ENCODE measurements around the gene TPSD1.
"Not testable (repeated sequence)": the region's sequence is repeated elsewhere in the genome, so short reads cannot be mapped to it uniquely, and the experiment has no call there.

Gene TPSD1

GRCh38 chr16:1241081-1241480, 14.8 kb upstream of the TPSD1 start:
- not testable (repeated sequence) for DNase-seq

- not testable (repeated sequence) for DNase-seq
Observed at GRCh38 chr16:1243363-1243762, 12.5 kb upstream of the TPSD1 start.

- not testable (repeated sequence) for DNase-seq
Observed at GRCh38 chr16:1243907-1244850, 11.7 kb upstream of the TPSD1 start.

- no peak for DNase-seq
Observed at GRCh38 chr16:1244881-1245280, 11.0 kb upstream of the TPSD1 start.

- no peak for DNase-seq
Observed at GRCh38 chr16:1245452-1246020, 10.3 kb upstream of the TPSD1 start.

GRCh38 chr16:1247903-1248537, 7.8 kb upstream of the TPSD1 start:
- DNase-seq, result not testable (repeated sequence)

GRCh38 chr16:1249031-1249755, 6.7 kb upstream of the TPSD1 start:
- DNase-seq, result not testable (repeated sequence)

DNA sequence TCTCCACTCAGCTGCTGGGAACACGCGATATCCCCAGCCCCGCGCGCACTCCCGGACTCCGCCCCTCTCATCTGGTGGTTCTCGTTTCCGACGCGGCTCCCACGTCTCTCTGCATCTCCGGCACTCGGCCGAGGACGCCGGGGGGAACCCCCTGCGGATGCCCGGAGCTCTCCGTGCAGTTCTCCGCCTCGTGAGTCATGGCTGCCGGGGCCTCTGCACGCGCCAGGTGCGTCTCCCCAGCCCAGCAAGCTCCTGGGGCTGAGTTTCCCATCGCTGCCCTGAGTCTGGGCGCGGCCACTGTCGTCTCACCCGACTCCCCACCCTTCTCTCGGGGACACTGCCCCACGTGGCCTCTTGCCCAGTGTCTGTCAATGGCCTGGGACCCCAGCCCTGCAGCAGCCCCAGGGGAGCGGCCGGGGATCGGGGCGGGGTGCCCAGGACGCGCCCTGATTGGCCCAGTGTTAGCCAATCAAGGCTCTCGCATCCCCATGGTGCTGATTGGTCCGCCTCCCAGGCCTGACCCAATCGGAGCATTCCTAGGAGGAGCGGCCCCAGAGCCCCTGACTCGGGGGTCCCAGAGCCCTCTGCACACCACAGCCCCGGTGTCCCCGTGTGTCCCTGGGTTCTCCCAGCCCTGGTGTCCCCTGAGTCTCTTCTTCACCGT, 2.0 kb upstream of the TPSD1 start:
- DNase-seq, result not testable (repeated sequence)

- DNase-seq, result not testable (repeated sequence)
Observed at GRCh38 chr16:1254821-1255220, 1.0 kb upstream of the TPSD1 start.

DNA sequence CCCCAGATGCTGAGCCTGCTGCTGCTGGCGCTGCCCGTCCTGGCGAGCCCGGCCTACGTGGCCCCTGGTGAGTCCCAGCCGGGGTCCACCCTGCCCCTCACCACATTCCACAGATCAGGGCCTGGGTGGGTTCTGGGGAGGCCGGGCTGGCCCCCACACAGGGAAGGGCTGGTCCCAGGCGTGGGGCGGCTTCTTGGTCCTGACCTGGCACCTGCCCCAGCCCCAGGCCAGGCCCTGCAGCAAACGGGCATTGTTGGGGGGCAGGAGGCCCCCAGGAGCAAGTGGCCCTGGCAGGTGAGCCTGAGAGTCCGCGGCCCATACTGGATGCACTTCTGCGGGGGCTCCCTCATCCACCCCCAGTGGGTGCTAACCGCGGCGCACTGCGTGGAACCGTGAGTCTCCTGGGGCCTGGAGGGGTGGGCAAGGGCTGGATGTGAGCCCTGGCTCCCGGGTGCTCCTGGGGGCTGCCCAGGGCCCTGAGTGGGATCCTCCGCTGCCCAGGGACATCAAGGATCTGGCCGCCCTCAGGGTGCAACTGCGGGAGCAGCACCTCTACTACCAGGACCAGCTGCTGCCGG, 516 bp downstream of the TPSD1 start:
- not testable (repeated sequence) for DNase-seq

GRCh38 chr16:1256874-1257322, 1.0 kb downstream of the TPSD1 start:
- DNase-seq, result no peak

DNA sequence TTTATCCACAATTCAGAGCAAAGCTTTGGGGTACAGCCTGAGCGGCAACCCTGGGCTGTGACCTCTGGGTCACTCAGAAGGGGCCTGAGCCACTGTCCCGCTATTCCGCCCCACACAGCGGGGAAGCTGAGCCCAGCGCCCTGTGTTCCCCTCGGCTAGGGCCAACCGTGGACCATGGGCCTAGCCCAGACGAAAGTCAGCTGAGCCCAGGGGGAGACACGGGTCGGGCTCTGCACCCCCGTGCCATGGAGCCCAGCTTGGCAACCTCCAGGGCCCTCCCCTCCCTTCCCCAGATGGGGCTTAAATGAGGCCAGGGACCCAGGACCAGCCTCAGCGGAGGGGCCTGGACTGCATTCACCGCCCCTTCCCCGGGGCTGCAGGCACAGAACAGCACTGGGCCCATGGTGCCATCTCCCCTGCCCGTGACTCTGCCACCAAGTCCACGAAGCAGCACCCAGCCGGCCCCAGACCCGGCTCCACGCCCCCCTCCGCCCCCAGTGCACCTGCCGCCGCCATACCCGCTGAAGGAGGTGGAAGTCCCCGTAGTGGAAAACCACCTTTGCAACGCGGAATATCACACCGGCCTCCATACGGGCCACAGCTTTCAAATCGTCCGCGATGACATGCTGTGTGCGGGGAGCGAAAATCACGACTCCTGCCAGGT, 1.8 kb downstream of the TPSD1 start:
- DNase-seq, result no peak

DNA sequence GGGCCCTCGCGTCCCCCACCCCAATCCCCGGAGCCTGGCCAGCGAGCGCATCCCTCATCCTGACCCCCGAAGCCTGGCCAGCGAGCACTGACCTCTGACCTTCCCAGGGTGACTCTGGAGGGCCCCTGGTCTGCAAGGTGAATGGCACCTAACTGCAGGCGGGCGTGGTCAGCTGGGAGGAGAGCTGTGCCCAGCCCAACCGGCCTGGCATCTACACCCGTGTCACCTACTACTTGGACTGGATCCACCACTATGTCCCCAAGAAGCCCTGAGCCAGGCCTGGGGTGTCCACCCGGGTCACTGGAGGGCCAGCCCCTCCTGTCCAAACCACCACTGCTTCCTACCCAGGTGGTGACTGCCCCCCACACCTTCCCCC, 2.3 kb downstream of the TPSD1 start:
- DNase-seq, result no peak

DNA sequence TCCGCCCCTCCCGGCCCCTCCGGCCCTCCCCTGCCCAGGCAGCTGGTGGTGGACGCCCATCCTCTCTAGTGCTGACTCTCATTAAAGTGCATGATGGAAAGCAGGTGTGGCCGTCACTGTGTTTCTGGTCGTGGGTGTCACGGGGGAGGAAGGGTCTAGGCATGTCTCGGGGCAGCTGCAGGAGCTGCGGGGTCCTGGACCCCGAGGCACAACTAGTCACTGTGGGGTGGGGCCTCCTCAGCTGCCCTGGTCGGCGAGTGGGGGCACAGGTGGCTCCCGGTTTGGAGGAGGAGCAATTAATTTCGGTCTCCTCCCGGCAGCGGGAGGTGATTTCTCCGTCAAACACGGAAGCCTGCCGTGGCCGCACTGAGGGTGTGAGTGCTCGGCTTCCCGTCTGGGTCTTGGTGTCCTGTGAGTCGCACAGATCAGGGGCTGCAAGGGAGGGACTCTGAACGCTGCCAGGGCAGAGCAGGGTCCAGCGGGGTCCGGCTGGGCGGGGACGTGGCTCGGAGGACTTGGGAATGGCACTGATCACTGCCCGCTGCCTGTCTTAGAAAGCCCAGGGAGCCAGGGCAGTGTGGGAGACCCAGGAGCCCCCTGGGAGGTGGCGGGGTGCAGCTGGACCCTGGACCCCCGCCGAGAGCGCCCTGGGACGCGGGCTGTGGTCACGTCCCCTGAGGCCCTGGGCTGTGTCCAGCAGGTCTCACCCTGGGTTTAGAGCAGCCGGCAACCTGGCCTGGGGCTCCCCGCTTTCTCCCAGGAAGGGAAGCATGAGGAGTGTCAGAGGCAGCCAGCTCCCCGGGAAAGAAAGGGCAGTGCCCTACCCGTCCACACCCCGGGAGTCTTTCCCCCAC, 3.3 kb downstream of the TPSD1 start:
- no peak for DNase-seq

DNA sequence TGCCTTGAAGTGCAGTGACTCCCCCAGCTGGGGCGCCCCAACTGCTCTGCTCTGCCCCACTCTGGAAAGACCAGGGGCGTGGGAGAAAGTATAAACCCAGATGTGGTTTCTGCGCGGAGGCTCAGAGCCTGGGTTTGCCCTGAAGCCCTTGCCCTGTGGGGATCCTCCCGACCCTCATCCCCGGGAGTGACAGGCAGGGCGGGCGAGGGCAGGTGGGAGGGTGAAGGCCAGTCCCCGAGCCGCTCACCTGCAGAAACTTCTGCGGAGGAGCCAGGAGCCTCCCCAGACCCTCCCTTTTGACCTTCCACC, 3.8 kb downstream of the TPSD1 start:
- DNase-seq, result no peak

GRCh38 chr16:1260101-1260680, 4.3 kb downstream of the TPSD1 start:
- no peak for DNase-seq

- DNase-seq, result no peak
Observed at GRCh38 chr16:1261131-1261892, 5.4 kb downstream of the TPSD1 start.

- DNase-seq, result no peak
Observed at GRCh38 chr16:1262210-1262845, 6.5 kb downstream of the TPSD1 start.

DNA sequence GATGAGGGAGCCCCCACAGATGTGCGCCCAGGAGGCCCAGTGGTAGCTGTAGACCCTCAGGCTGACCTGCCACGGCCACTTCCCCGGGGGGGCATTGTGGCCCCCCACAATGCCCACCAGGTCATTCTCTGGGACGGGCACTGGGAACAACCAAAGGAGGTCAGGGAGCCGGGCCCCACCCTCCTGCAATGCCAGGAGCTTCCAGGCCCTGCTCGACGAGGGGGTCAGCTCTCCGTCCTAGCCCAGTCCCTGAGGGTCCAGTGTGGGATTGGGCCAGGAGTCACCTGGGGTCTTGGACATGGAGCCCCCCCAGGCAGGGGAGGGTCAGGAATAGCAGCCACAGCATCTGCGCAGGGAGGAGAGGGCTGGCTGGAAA, 7.0 kb downstream of the TPSD1 start:
- no peak for DNase-seq
